COLO829 (cell line): ENCODE measurements around the gene LRIF1.
"Not testable (repeated sequence)": the region's sequence is repeated elsewhere in the genome, so short reads cannot be mapped to it uniquely, and the experiment has no call there.

Experiments used
- DNase-seq: peaks from one replicate; pipeline ENCODE4 v3.0.0; 2012; ENCODE audit warnings: low spot score

The LRIF1 gene

DNA sequence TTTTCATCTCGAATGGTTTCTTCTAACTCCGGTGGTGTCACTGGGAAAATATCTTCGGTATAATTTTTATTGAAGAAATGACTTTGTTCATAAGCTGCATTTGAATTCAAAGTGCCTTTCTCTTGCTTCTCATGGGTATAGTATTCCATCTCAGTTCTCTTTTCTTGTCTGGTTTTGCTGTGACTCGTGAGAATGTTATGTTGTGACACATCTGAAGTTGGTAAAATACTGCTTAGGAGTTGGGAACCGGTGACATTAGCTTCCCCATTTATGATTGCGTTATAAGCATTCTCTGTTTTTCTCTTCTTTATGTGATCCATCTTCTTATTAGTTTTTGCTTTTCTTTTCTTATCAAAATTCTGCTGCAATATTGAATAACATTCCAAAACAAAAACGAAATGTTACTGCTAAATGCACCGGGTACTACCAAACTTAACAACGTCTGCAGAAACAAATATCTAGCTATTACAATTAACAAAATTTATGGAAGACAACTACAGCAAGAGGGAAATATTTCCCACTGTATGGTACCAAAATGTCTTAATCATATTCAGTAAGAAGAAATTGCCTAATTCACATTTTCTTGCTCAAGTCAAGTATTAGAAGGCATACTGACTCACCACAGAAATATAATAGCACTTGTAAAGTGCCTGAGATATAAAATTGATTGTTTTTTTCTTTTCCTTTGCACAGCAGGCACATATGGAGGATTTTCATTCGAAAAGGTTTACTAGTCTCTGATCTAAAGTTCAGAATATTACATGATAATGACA, 15.5 kb downstream of the LRIF1 start:
- DNase-seq = no peak

DNA sequence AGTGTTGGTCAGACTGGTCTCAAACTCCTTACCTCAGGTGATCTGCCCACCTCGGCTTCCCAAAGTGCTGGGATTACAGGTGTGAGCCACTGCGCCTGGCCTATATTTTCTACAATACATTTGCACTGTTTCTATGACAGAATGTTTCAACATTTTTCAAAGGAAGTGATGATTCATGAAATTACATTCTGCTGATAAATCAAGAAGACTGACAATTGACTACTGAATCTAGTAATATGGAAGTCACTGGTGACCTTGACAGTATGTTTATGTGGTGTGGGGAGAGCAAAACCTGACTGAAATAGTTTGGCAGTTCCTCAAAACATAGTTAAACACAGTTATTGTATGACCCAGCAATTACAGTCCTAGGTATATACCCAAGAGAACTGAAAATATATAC, 18.1 kb downstream of the LRIF1 start:
- no peak for DNase-seq

- DNase-seq = no peak
These were observed 18.9 kb downstream of the LRIF1 start for GRCh38 chr1:110944806-110945205.

DNA sequence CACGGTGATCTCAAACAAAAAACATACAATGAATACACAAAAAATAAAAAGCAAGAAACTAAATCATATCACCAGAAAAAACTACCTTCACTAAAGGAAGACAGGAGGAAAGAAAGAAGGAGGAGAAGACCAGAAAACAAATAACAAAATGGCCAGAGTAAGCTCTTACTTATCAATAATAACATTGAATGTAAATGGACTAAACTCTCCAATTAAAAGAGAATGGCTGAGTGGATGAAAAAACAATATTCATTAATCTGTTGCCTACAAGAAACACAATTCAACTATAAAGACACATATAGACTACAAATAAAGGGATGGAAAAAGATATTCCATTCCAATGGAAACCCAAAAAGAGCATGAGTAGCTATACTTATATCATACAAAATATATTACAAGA, 27.2 kb downstream of the LRIF1 start:
- no peak for DNase-seq

GRCh38 chr1:110931097-110931496, 32.6 kb downstream of the LRIF1 start:
- not testable (repeated sequence) for DNase-seq

- DNase-seq = no peak
These were observed 34.8 kb downstream of the LRIF1 start for GRCh38 chr1:110928904-110929303.

DNA sequence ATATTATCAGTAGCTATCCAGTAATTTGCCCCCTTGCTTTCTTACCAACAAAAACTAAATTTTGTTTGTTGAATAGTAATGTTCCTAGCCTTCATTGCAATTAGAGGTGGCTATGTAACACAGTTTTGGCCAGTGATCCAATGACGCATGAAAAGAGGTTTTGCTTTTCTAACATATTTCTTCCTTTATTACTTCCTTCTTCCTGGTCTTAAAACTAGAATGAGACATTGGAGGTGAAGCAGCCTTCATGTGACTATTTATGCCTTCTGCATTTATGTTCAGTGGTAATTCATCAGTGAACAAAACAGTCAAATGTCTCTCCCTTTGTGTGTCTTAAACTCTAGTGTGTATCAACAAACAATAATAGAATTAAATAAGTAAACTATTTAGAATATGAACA, 35.5 kb downstream of the LRIF1 start:
- DNase-seq = no peak

DNA sequence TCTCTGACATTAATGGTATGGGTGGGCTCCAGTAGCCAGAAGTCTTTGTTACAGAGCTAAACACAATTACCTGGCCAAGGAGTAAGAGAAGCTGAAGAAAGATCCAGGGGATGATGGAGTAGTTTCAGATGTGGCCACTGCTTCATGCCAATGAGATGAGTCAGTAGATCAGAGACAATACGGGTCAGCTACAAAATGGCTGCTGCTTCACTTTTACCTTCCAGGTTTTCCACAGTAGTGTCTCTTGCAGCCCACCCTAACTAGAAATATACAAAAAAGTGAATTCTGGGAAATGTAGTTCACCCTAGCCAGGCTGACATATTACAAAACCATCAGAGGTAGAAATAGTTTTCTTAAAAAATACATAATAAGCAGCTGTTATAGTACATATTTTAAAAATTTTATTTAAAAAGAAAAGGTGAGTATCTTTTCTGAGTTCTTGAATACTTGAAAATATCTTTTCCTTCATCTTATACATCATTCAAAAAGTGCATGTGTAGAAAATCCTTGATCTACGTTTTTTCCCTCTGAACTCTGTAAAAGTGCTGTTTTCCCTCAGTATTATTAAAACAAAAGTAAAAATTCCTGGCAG, 36.1 kb downstream of the LRIF1 start:
- no peak for DNase-seq

DNA sequence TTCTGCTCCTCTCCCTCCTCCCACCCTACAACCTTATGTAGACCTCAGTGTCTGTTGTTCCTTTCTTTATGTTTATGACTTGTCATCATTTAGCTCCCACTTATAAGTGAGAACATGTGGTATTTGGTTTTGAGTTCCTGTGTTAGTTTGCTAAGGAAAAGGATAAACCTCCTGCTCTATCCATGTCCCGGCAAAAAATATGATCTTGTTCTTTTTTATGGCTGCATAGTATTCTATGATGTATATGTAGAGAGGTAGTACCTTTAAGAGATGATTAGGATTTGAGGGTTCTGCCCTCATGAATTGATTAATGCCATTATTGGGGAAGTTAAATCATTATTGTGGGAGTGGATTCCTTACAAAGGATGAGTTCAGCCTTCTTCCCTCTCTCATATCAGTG, 41.8 kb downstream of the LRIF1 start:
- DNase-seq = no peak

- DNase-seq = no peak
These were observed 45.7 kb downstream of the LRIF1 start for GRCh38 chr1:110918016-110918415.

GRCh38 chr1:110916669-110917306, 46.9 kb downstream of the LRIF1 start:
- DNase-seq = peak; percentile 4

- DNase-seq = no peak
These were observed 47.5 kb downstream of the LRIF1 start for GRCh38 chr1:110916274-110916668.

DNA sequence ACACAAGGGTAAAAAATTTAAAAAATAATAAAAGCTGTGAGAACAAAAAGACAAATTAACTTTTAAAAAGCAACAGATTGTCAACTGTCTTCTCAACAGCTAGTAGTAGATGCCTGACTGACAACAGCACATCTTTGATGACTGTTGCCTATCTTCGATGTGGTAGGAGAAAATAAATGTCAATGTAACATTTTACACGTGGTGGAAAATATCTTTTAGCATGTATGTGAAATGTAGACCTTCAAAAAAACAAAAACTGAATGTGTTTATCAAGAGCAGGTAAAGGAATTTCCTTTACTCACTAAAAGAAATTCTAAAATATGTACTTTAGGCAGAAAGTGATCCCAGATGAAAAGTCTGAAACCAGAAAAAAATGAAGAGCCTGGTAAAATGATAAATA, 47.9 kb downstream of the LRIF1 start:
- DNase-seq = no peak

GRCh38 chr1:110914676-110915075, 49.0 kb downstream of the LRIF1 start:
- DNase-seq = no peak

DNA sequence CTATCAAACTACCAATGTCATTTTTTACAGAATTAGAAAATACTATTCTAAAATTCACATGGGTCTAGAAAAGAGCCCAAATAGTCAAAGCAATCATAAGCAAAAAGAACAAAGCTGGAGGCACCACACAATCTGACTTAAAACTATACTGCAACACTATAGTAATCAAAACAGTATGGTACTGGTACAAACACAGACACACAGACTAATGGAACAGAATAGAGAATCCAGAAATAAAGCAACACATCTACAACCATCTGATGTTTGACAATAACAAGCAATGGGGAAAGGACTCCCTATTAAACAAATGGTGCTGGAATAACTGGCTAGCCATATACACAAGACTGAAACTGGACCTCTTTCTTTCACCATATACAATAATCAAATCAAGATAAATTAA, 50.9 kb downstream of the LRIF1 start:
- DNase-seq = no peak

- no peak for DNase-seq
These were observed 59.7 kb downstream of the LRIF1 start for GRCh38 chr1:110903853-110904500.

- DNase-seq = no peak
These were observed 60.8 kb downstream of the LRIF1 start for GRCh38 chr1:110902820-110903463.

DNA sequence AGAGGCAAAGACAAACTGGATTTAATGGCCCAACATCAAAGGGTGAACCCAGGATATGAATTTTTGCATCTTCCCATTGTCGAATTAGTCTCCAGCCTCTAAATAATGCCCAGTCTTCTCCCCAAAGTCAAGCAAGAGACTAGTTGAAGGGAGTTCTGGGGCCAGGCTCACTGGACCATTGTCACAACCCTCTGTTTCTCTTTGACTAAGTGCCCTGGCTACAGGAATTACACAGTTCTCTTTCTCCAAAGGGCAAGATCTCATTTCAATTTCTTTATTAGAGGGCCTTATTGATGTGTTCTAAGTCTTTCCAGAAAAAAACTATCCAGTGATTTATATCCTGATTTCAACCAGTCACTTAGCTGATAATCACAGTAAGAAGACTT, 64.3 kb downstream of the LRIF1 start:
- no peak for DNase-seq

GRCh38 chr1:110898734-110899457, 64.8 kb downstream of the LRIF1 start:
- no peak for DNase-seq

DNA sequence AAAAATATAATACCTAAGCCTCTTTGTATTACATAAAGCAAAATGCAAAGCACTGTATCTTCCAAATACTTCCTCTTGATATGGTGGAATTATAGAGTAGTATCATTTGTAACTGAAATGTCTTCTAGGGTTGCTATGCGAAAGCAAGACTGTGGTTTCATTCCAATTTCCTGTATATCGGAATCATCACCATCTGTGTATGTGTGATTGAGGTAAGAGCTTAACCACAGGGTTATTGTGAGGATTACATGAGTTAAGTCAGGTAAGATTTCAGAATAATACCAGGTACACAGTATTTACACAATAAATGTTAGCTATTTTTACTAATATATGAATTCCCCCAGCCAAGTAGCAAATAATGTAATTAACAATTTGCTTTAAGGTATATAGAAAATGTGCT, 66.0 kb downstream of the LRIF1 start:
- DNase-seq = no peak
